Activated CD4-positive, alpha-beta T cell treated with anti-CD3 and anti-CD28 coated beads for 24 hours (primary cell): ENCODE results near the gene RNF215.

Experiments used
- DNase-seq, 2 donors: peaks; one replicate each; pipeline ENCODE4 v3.0.0-alpha.2; 2020; ENCODE audit warnings: low read depth in 2 of 2

Gene RNF215

GRCh38 chr22:30332551-30332950, 54.7 kb downstream of the RNF215 start:
- no peak for DNase-seq
